22Rv1 (cell line): ENCODE data around the gene SPAG7.

Experiments used
- H3K27ac ChIP-seq: fragments of 450-650 bp; 2 replicates; pipeline ENCODE4 v1.5.1; 2017
- CTCF ChIP-seq: fragments of 450-650 bp; IDR thresholded peaks from 2 replicates; pipeline ENCODE4 v1.5.1; 2017; ENCODE audit warnings: mild to moderate bottlenecking
- ZFX ChIP-seq: fragments of 450-650 bp; IDR thresholded peaks from 2 replicates; pipeline ENCODE4 v1.6.1; 2017; ENCODE audit warnings: antibody characterized with exemption, borderline replicate concordance

Gene SPAG7

GRCh38 chr17:4999430-5000093, 31.9 kb upstream of the SPAG7 start:
- H3K27ac ChIP-seq: peak overlapping the region; percentile 79
- TF ChIP-seq ZFX: no peak
- TF ChIP-seq CTCF: no peak

GRCh38 chr17:4998732-4999429, 31.3 kb upstream of the SPAG7 start:
- TF ChIP-seq CTCF (no peak), ZFX (no peak)
- H3K27ac ChIP-seq: peak overlapping the region; percentile 79

GRCh38 chr17:4998027-4998731, 30.6 kb upstream of the SPAG7 start:
- no peak for TF ChIP-seq CTCF
- no peak for TF ChIP-seq ZFX

GRCh38 chr17:4997302-4998026, 29.8 kb upstream of the SPAG7 start, which contains the start of the genes INCA1 and KIF1C:
TSS of gene INCA1 (minus strand) at chr17:4997522. CDS start at chr17:4994437, 3,085 bp downstream.
TSS of gene KIF1C (plus strand) at chr17:4997950. CDS start at chr17:5000247, 2,297 bp downstream.
- H3K27ac ChIP-seq: peak within 1 kb of the TSS; percentile 79

More at GRCh38 chr17:4998027-4998731, 30.6 kb upstream of the SPAG7 start:
- H3K27ac ChIP-seq: peak overlapping the region; percentile 79

GRCh38 chr17:4994081-4994595, 26.5 kb upstream of the SPAG7 start:
- TF ChIP-seq CTCF: no peak
- TF ChIP-seq ZFX: no peak
- no peak overlapping the region for H3K27ac ChIP-seq

More at GRCh38 chr17:4997302-4998026, 29.8 kb upstream of the SPAG7 start, which contains the start of the genes INCA1 and KIF1C:
- TF ChIP-seq ZFX: no peak
- TF ChIP-seq CTCF: no peak

- H3K27ac ChIP-seq: peak overlapping the region; percentile 87
- TF ChIP-seq ZFX (no peak), CTCF (no peak)
Measured at GRCh38 chr17:4987767-4988567, 20.4 kb upstream of the SPAG7 start.
